ENCODE measurements around the gene TSPAN33. TPM values are rescaled to one million over a fixed set of nuclear protein-coding genes. Genes with fewer than 3 reads are reported as not detected.

The TSPAN33 gene
- total RNA-seq, 4 donors from 2014 or later, result 2.0 to 10.5 (median 6.3) TPM

- TF ChIP-seq POLR2A (IDR thresholded peaks at IDR 0.05) (no peak), EP300 (IDR thresholded peaks at IDR 0.05) (no peak), CTCF (IDR thresholded peaks at IDR 0.05) (no peak)
- no peak for DNase-seq (ENCODE audit: low spot score in 2 of 2)
- 72 to 90% methylated on average over 3 of the region's 3 CpGs for WGBS, 2 donors
Observed at GRCh38 chr7:129159539-129159938, 15.0 kb downstream of the TSPAN33 start.

GRCh38 chr7:129160161-129160905, 15.8 kb downstream of the TSPAN33 start:
- WGBS, 2 donors, result 98% methylated on average over 3 of the region's 3 CpGs
- Histone ChIP-seq H3K4me1 (no peaks in the 10 kb centered on the region), H3K36me3 (no peaks in the 10 kb centered on the region), H3K4me3 (no peak overlapping the region), H3K9me3 (no peaks in the 10 kb centered on the region), H3K27ac (no peak overlapping the region), H3K27me3 (no peaks in the 10 kb centered on the region)
- TF ChIP-seq EP300 (IDR thresholded peaks at IDR 0.05) (no peak), CTCF (IDR thresholded peaks at IDR 0.05) (no peak), POLR2A (IDR thresholded peaks at IDR 0.05) (no peak)
- DNase-seq (ENCODE audit: low spot score in 2 of 2), result no peak

More at GRCh38 chr7:129159539-129159938, 15.0 kb downstream of the TSPAN33 start:
- Histone ChIP-seq H3K9me3 (no peaks in the 10 kb centered on the region), H3K27ac (no peak overlapping the region), H3K27me3 (no peaks in the 10 kb centered on the region), H3K36me3 (no peaks in the 10 kb centered on the region), H3K4me3 (no peak overlapping the region), H3K4me1 (no peaks in the 10 kb centered on the region)

- DNase-seq (ENCODE audit: low spot score in 2 of 2), result no peak
- no peaks in the 10 kb centered on the region for H3K27me3 ChIP-seq
- WGBS, 2 donors, result 84 to 89% methylated on average over 5 of the region's 5 CpGs
- no peak overlapping the region for H3K4me3 ChIP-seq
- H3K27ac ChIP-seq, result no peak overlapping the region
- no peak for TF ChIP-seq POLR2A (IDR thresholded peaks at IDR 0.05)
- no peaks in the 10 kb centered on the region for H3K36me3 ChIP-seq
- H3K4me1 ChIP-seq, result no peaks in the 10 kb centered on the region
- no peaks in the 10 kb centered on the region for H3K9me3 ChIP-seq
Observed at GRCh38 chr7:129161524-129162225, 17.2 kb downstream of the TSPAN33 start.

- no peak for DNase-seq (ENCODE audit: low spot score in 2 of 2)
- 79 to 82% methylated on average over 5 of the region's 5 CpGs for WGBS, 2 donors
- H3K27me3 ChIP-seq, result no peaks in the 10 kb centered on the region
Observed at GRCh38 chr7:129162732-129163131, 18.2 kb downstream of the TSPAN33 start.

GRCh38 chr7:129163875-129164544, 19.5 kb downstream of the TSPAN33 start:
- 49 to 53% methylated on average over 11 of the region's 11 CpGs for WGBS, 2 donors
- H3K4me3 ChIP-seq, result no peak overlapping the region
- no peaks in the 10 kb centered on the region for H3K9me3 ChIP-seq
- H3K4me1 ChIP-seq, result peaks cover 0 to 9% (median 0%) of the 10 kb centered on the region in 4 donors
- H3K27ac ChIP-seq, result no peak overlapping the region
- peak in 1 of 2 donors; percentile 64 for DNase-seq (ENCODE audit: low spot score in 2 of 2)
- no peaks in the 10 kb centered on the region for H3K36me3 ChIP-seq
- TF ChIP-seq EP300 (IDR thresholded peaks at IDR 0.05) (no peak), CTCF (IDR thresholded peaks at IDR 0.05) (peak; percentile 76 to 84 (median 77))
- no peaks in the 10 kb centered on the region for H3K27me3 ChIP-seq

More at GRCh38 chr7:129162732-129163131, 18.2 kb downstream of the TSPAN33 start:
- no peaks in the 10 kb centered on the region for H3K9me3 ChIP-seq
- no peak for TF ChIP-seq EP300 (IDR thresholded peaks at IDR 0.05)
- no peak for TF ChIP-seq POLR2A (IDR thresholded peaks at IDR 0.05)
- no peak for TF ChIP-seq CTCF (IDR thresholded peaks at IDR 0.05)
- H3K36me3 ChIP-seq, result no peaks in the 10 kb centered on the region
- H3K4me1 ChIP-seq, result no peaks in the 10 kb centered on the region
- H3K27ac ChIP-seq, result no peak overlapping the region
- H3K4me3 ChIP-seq, result no peak overlapping the region
